ENCODE data around the gene MCM3AP.
"Not testable (repeated sequence)": the region's sequence is repeated elsewhere in the genome, so short reads cannot be mapped to it uniquely, and the experiment has no call there.

MCM3AP gene

DNA sequence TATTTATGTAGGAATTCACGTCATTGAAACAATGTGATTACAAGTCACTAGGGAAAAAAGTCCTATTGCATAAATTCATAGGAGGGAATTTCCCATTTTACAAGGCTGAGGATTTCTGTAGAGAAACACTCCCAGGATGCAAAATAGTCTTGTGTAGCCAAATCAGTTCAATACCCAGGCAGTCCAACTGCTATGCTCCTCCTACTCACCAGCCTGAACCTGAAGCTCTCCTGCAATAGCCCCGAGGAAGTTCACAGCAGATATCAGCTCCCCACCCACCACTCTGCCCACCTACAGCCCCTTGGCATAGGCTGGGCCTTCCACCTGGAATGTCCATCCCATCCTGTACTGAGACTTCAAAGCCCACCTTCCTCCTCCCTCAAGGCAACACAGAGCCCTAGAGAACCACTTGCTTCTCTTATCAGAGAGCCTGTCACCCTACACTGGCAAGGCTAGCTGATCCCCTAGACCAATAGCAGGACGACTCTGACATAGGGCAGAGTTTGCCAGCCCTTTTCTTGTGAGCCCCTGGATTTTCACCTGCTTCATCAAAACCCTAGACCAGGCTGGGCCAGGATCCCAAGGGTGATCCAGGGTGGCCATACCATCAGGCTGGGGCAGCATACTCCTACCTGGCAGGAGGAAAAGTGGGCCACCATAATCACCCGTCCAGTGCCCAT lies 58.4 kb downstream of the MCM3AP start:
- Histone ChIP-seq H3K4me3 (ENCODE audit: insufficient read length, low read depth) (peak overlapping the region; percentile 97), H3K9ac (ENCODE audit: insufficient read length, low read depth) (peak overlapping the region; percentile 96), H3K36me3 (ENCODE audit: insufficient read depth, insufficient read length, low read length) (peaks cover 62% of the 10 kb centered on the region), H3K27me3 (ENCODE audit: insufficient read depth, insufficient read length) (no peaks in the 10 kb centered on the region), H3K9me3 (ENCODE audit: insufficient read depth, low read length) (peaks cover 40% of the 10 kb centered on the region), H3K4me1 (ENCODE audit: insufficient read depth, insufficient read length) (peaks cover 10% of the 10 kb centered on the region)
- TF ChIP-seq SUZ12 (IDR thresholded peaks at IDR 0.05; ENCODE audit: extremely low read depth, insufficient read depth, insufficient read length) (no peak), ZNF274 (IDR thresholded peaks at IDR 0.05; ENCODE audit: low read depth, low read length) (no peak), YY1 (IDR thresholded peaks at IDR 0.05; ENCODE audit: insufficient read depth, insufficient read length) (no peak)
- no peak for DNase-seq (ENCODE audit: low read depth, low spot score)

DNA sequence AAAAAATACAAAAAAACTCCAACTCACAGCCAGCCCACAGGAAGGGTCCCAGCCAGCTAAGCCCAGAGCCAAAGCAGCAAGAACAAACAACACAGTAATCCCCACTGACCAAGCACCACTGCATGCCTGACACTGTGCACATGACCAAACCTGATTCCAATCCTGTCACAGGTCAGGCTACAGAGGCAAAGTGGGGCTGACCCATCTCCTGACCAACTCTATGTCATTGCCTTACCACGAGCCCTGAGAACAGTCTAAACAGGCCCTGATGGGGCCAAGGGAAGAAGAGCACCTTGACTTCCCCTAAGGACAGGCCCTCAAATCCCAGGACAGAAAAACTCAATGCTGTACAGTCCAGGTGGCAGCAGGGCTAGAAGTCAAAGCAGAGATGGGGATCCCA lies 59.3 kb downstream of the MCM3AP start:
- Histone ChIP-seq H3K4me1 (ENCODE audit: insufficient read depth, insufficient read length) (peaks cover 10% of the 10 kb centered on the region), H3K36me3 (ENCODE audit: insufficient read depth, insufficient read length, low read length) (peaks cover 62% of the 10 kb centered on the region), H3K4me3 (ENCODE audit: insufficient read length, low read depth) (peak overlapping the region; percentile 97), H3K9ac (ENCODE audit: insufficient read length, low read depth) (no peak overlapping the region), H3K9me3 (ENCODE audit: insufficient read depth, low read length) (peaks cover 31% of the 10 kb centered on the region), H3K27me3 (ENCODE audit: insufficient read depth, insufficient read length) (no peaks in the 10 kb centered on the region)
- TF ChIP-seq YY1 (IDR thresholded peaks at IDR 0.05; ENCODE audit: insufficient read depth, insufficient read length) (no peak), SUZ12 (IDR thresholded peaks at IDR 0.05; ENCODE audit: extremely low read depth, insufficient read depth, insufficient read length) (no peak), ZNF274 (IDR thresholded peaks at IDR 0.05; ENCODE audit: low read depth, low read length) (no peak)
- DNase-seq (ENCODE audit: low read depth, low spot score) = no peak

DNA sequence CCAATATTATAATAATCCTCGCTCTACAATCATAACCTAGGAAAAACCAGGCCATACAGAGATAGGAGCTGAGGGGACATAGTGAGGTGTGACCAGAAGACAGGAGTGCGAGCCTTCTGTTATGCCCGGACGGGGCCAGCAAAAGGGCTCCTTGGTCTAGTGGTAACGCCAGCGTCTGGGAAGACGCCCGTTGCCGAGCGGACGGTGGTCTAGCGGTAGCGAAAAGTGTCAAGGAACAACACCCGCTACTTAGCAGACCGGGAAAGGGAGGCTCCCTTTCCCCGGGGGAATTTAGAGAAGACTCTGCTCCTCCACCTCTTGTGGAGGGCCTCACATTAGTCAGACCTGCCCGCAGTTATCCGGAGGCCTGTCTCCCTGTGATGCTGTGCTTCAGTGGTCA lies 61.8 kb downstream of the MCM3AP start:
- not testable (repeated sequence) for H3K4me3 ChIP-seq (ENCODE audit: insufficient read length, low read depth); H3K9ac ChIP-seq (ENCODE audit: insufficient read length, low read depth); DNase-seq (ENCODE audit: low read depth, low spot score); H3K27me3 ChIP-seq (ENCODE audit: insufficient read depth, insufficient read length)
- Histone ChIP-seq H3K36me3 (ENCODE audit: insufficient read depth, insufficient read length, low read length) (peaks cover 74% of the 10 kb centered on the region), H3K4me1 (ENCODE audit: insufficient read depth, insufficient read length) (peaks cover 16% of the 10 kb centered on the region), H3K9me3 (ENCODE audit: insufficient read depth, low read length) (peaks cover 14% of the 10 kb centered on the region; the same call in 1 of the 2 replicates)

DNA sequence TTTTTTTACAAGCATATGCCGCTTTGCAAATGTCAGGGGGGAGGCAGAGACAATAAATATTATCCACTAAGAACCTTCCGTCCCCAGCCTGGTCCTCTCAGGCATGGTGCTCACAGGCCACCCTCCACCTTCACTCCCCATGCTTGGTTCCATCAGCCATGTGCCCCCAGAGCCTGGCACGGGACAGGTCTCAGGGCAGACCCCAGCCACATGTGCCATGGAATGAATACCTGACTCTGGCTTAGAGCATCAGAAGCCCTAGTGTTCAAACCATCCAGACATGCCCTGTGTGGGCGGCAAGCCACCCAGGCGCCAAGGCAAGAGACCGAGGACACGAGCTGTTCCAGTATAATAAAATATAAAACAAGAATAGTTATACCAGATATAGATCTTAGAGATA lies 62.2 kb downstream of the MCM3AP start:
- TF ChIP-seq YY1 (IDR thresholded peaks at IDR 0.05; ENCODE audit: insufficient read depth, insufficient read length) = no peak
- no peak for TF ChIP-seq SUZ12 (IDR thresholded peaks at IDR 0.05; ENCODE audit: extremely low read depth, insufficient read depth, insufficient read length)
- TF ChIP-seq ZNF274 (IDR thresholded peaks at IDR 0.05; ENCODE audit: low read depth, low read length) = no peak
- Histone ChIP-seq H3K9ac (ENCODE audit: insufficient read length, low read depth) (no peak overlapping the region), H3K27me3 (ENCODE audit: insufficient read depth, insufficient read length) (no peaks in the 10 kb centered on the region), H3K9me3 (ENCODE audit: insufficient read depth, low read length) (peaks cover 14% of the 10 kb centered on the region; the same call in 1 of the 2 replicates), H3K4me1 (ENCODE audit: insufficient read depth, insufficient read length) (peaks cover 16% of the 10 kb centered on the region), H3K36me3 (ENCODE audit: insufficient read depth, insufficient read length, low read length) (peaks cover 75% of the 10 kb centered on the region), H3K4me3 (ENCODE audit: insufficient read length, low read depth) (no peak overlapping the region)
- DNase-seq (ENCODE audit: low read depth, low spot score) = no peak

DNA sequence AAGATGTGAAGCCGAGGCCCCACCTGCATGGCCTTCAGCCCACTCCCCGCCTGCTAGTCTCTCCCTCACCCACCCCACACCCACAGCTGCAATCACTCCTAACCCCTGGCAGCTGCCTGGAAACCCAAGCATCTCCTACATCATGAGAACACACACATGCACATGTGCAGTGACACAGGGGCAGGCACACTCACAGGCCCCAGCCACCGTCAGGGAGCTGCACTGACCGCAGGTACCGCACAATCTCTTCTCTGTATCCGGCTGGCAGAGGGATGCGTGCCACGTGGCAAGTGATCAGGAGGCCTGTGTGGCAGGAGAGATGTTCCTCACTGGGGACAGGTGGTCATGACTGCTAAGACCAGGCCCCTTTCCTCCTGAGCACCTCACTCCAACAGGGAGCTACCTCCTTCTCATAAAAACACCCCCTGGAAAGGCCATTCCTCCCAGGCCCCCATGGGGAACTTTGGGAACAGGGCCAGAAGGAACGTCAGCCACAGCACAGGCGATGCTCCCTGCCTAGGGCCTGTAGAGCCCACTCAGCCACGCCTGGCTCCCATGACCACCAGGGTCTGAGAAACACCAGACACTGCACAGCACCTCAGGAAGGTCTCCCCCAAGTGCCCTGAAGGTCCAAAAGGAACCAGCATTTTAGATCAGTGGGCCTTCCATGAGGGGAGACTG lies 62.8 kb downstream of the MCM3AP start:
- H3K4me1 ChIP-seq (ENCODE audit: insufficient read depth, insufficient read length) = peaks cover 16% of the 10 kb centered on the region
- H3K9ac ChIP-seq (ENCODE audit: insufficient read length, low read depth) = no peak overlapping the region
- H3K9me3 ChIP-seq (ENCODE audit: insufficient read depth, low read length) = peaks cover 14% of the 10 kb centered on the region; the same call in 1 of the 2 replicates
- no peak overlapping the region for H3K4me3 ChIP-seq (ENCODE audit: insufficient read length, low read depth)
- no peak for DNase-seq (ENCODE audit: low read depth, low spot score)
- no peaks in the 10 kb centered on the region for H3K27me3 ChIP-seq (ENCODE audit: insufficient read depth, insufficient read length)
- no peak for TF ChIP-seq YY1 (IDR thresholded peaks at IDR 0.05; ENCODE audit: insufficient read depth, insufficient read length)
- no peak for TF ChIP-seq ZNF274 (IDR thresholded peaks at IDR 0.05; ENCODE audit: low read depth, low read length)
- TF ChIP-seq SUZ12 (IDR thresholded peaks at IDR 0.05; ENCODE audit: extremely low read depth, insufficient read depth, insufficient read length) = no peak
- H3K36me3 ChIP-seq (ENCODE audit: insufficient read depth, insufficient read length, low read length) = peaks cover 78% of the 10 kb centered on the region

DNA sequence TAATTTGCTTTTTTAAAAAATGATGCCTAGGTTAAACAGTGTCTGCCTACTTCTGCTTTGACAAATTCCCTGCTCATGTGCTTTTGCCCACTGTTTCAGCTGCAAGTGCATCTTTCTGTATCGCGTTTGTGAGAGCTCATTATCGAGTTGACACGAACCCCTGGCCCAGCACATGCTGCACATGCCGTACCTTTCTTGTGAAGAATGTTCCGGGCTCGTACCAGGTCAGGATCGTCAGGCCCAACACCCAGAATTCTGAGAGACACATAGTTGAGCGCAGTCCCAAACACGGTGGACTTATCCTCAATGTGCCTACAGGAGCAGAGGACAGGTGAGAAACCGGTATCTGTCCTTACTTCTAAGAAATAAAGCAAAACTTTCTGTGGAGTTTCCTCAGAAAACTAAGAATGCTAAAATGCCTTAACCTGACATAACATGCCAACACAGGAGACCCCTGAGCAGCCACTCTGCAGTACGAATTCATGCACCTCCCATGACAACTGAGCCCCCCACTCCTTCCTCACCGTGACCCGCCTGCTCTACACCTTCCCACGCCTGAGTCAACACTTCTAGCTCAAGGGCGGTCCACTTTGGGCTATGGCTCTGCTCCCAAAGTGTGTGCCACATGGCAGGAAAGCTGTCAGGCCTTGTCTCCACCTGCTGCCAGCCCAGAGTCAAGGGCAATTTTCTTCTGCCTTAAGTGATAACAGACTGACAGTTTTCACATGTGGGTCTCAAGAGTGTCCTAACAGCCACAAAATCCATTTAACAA lies 63.6 kb downstream of the MCM3AP start:
- no peak for DNase-seq (ENCODE audit: low read depth, low spot score)
- Histone ChIP-seq H3K9ac (ENCODE audit: insufficient read length, low read depth) (no peak overlapping the region), H3K4me3 (ENCODE audit: insufficient read length, low read depth) (no peak overlapping the region), H3K9me3 (ENCODE audit: insufficient read depth, low read length) (peaks cover 14% of the 10 kb centered on the region; the same call in 1 of the 2 replicates), H3K27me3 (ENCODE audit: insufficient read depth, insufficient read length) (no peaks in the 10 kb centered on the region), H3K4me1 (ENCODE audit: insufficient read depth, insufficient read length) (peaks cover 16% of the 10 kb centered on the region), H3K36me3 (ENCODE audit: insufficient read depth, insufficient read length, low read length) (peaks cover 77% of the 10 kb centered on the region)
- TF ChIP-seq SUZ12 (IDR thresholded peaks at IDR 0.05; ENCODE audit: extremely low read depth, insufficient read depth, insufficient read length) (no peak), YY1 (IDR thresholded peaks at IDR 0.05; ENCODE audit: insufficient read depth, insufficient read length) (no peak), ZNF274 (IDR thresholded peaks at IDR 0.05; ENCODE audit: low read depth, low read length) (no peak)

DNA sequence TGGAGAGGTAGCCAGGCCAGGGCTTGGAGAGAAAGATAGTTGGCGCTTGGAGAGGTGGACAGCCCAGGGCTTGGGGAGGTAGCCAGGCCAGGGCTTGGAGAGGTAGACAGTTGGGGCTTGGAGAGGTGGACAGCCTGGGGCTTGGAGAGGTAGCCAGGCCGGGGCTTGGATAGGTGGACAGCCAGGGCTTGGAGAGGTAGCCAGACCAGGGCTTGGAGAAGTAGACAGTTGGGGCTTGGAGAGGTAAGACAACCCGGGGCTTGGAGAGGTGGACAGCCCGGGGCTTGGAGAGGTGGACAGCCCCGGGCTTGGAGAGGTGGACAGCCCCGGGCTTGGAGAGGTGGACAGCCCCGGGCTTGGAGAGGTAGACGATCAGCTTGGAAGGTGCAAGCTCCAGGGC lies 64.6 kb downstream of the MCM3AP start:
- Histone ChIP-seq H3K4me3 (ENCODE audit: insufficient read length, low read depth) (no peak overlapping the region), H3K9ac (ENCODE audit: insufficient read length, low read depth) (no peak overlapping the region), H3K27me3 (ENCODE audit: insufficient read depth, insufficient read length) (no peaks in the 10 kb centered on the region), H3K4me1 (ENCODE audit: insufficient read depth, insufficient read length) (peaks cover 12% of the 10 kb centered on the region), H3K36me3 (ENCODE audit: insufficient read depth, insufficient read length, low read length) (peaks cover 79% of the 10 kb centered on the region), H3K9me3 (ENCODE audit: insufficient read depth, low read length) (peaks cover 8% of the 10 kb centered on the region; the same call in 1 of the 2 replicates)
- no peak for DNase-seq (ENCODE audit: low read depth, low spot score)
- TF ChIP-seq ZNF274 (IDR thresholded peaks at IDR 0.05; ENCODE audit: low read depth, low read length) (no peak), SUZ12 (IDR thresholded peaks at IDR 0.05; ENCODE audit: extremely low read depth, insufficient read depth, insufficient read length) (no peak), YY1 (IDR thresholded peaks at IDR 0.05; ENCODE audit: insufficient read depth, insufficient read length) (no peak)

Measured in NT2/D1 (cell line).